ENCODE measurements around the gene CCDC148.

- no peak for TF ChIP-seq YY1 (IDR thresholded peaks at IDR 0.05; ENCODE audit: insufficient read depth, insufficient read length)
- no peak for TF ChIP-seq ZNF274 (IDR thresholded peaks at IDR 0.05; ENCODE audit: low read depth, low read length)
- no peak for TF ChIP-seq SUZ12 (IDR thresholded peaks at IDR 0.05; ENCODE audit: extremely low read depth, insufficient read depth, insufficient read length)
These were observed 313.8 kb downstream of the CCDC148 start for GRCh38 chr2:158142568-158143332.
